ENCODE measurements around the gene SF1.

The SF1 gene

GRCh38 chr11:64744544-64745188 lies 33.7 kb downstream of the SF1 start:
- DNase-seq, result peak; percentile 53

- DNase-seq, result peak; percentile 88
Measured at GRCh38 chr11:64743591-64744543, 34.5 kb downstream of the SF1 start, which contains the start of gene RASGRP2. Gene RASGRP2, minus strand, starts transcription at chr11:64744142. Its CDS starts 1,276 bp downstream, at chr11:64742866.

GRCh38 chr11:64742889-64743590 lies 35.3 kb downstream of the SF1 start:
- DNase-seq, result peak; percentile 76

- DNase-seq, result no peak
Measured at GRCh38 chr11:64742087-64742888, 36.1 kb downstream of the SF1 start.

GRCh38 chr11:64741375-64742086 lies 36.8 kb downstream of the SF1 start:
- DNase-seq, result no peak

- DNase-seq, result no peak
Measured at GRCh38 chr11:64739871-64740270, 38.5 kb downstream of the SF1 start.

GRCh38 chr11:64736654-64737053 lies 41.7 kb downstream of the SF1 start:
- DNase-seq, result no peak

- DNase-seq, result no peak
Measured at GRCh38 chr11:64735725-64736259, 42.5 kb downstream of the SF1 start.

- no peak for DNase-seq
Measured at GRCh38 chr11:64734811-64735724, 43.3 kb downstream of the SF1 start.

GRCh38 chr11:64731601-64732000 lies 46.7 kb downstream of the SF1 start:
- no peak for DNase-seq

- DNase-seq, result no peak
Measured at GRCh38 chr11:64729851-64730382, 48.4 kb downstream of the SF1 start.

GRCh38 chr11:64728757-64729365 lies 49.5 kb downstream of the SF1 start:
- no peak for DNase-seq

GRCh38 chr11:64726867-64727530 lies 51.3 kb downstream of the SF1 start:
- DNase-seq, result no peak

GRCh38 chr11:64726211-64726641 lies 52.1 kb downstream of the SF1 start:
- no peak for DNase-seq

- no peak for DNase-seq
Measured at GRCh38 chr11:64724863-64725532, 53.3 kb downstream of the SF1 start.

- DNase-seq, result no peak
Measured at GRCh38 chr11:64723907-64724862, 54.2 kb downstream of the SF1 start.
